GM21619 (cell line): ENCODE results near the gene HNRNPU.

Experiments used
- ATAC-seq: cut with Tn5 transposase; IDR thresholded peaks from one replicate; pipeline ENCODE4 v1.9.1; 2021; ENCODE audit not compliant: unreplicated experiment

Gene HNRNPU

GRCh38 chr1:244863491-244864252, 671 bp downstream of the HNRNPU start:
- ATAC-seq, result peak; percentile 6

- ATAC-seq, result peak; percentile 48
Measured at GRCh38 chr1:244862699-244863490, 1.4 kb downstream of the HNRNPU start.

- ATAC-seq, result no peak
Measured at GRCh38 chr1:244862354-244862698, 2.0 kb downstream of the HNRNPU start.

- no peak for ATAC-seq
Measured at GRCh38 chr1:244861683-244862082, 2.7 kb downstream of the HNRNPU start.

- ATAC-seq, result no peak
Measured at GRCh38 chr1:244860914-244861610, 3.3 kb downstream of the HNRNPU start.

GRCh38 chr1:244860078-244860477, 4.3 kb downstream of the HNRNPU start:
- no peak for ATAC-seq

- ATAC-seq, result no peak
Measured at GRCh38 chr1:244858357-244858756, 6.0 kb downstream of the HNRNPU start.

GRCh38 chr1:244857761-244858160, 6.6 kb downstream of the HNRNPU start:
- no peak for ATAC-seq

GRCh38 chr1:244854865-244855578, 9.3 kb downstream of the HNRNPU start:
- no peak for ATAC-seq

GRCh38 chr1:244854166-244854565, 10.2 kb downstream of the HNRNPU start:
- ATAC-seq, result no peak

GRCh38 chr1:244852694-244853093, 11.6 kb downstream of the HNRNPU start:
- ATAC-seq, result no peak

GRCh38 chr1:244851546-244852231, 12.7 kb downstream of the HNRNPU start:
- ATAC-seq, result no peak

GRCh38 chr1:244850896-244851295, 13.4 kb downstream of the HNRNPU start:
- ATAC-seq, result no peak

- ATAC-seq, result no peak
Measured at GRCh38 chr1:244850099-244850852, 14.1 kb downstream of the HNRNPU start.

- no peak for ATAC-seq
Measured at GRCh38 chr1:244849189-244849866, 15.0 kb downstream of the HNRNPU start.

GRCh38 chr1:244846653-244847052, 17.7 kb downstream of the HNRNPU start:
- no peak for ATAC-seq

- ATAC-seq, result no peak
Measured at GRCh38 chr1:244844155-244845121, 19.9 kb downstream of the HNRNPU start.
